Keratinocyte (primary cell): ENCODE results near the gene NEK6. TPM values are rescaled to one million over a fixed set of nuclear protein-coding genes. Genes with fewer than 3 reads are reported as not detected.

Experiments used
- DNase-seq: peaks from one replicate; pipeline ENCODE4 v3.0.0-alpha.2; 2011; ENCODE audit warnings: low read depth, missing footprints, low spot score
- FAIRE-seq: peaks from 2 replicates; lab custom pipeline; 2011; peaks lifted over from hg19 to GRCh38; lab: Jason Lieb, UNC
- H2AFZ ChIP-seq: 2 replicates; pipeline ENCODE4 v1.6.0; 2012; ENCODE audit warnings: low read length, control low read depth, inconsistent platforms; ENCODE audit not compliant: control insufficient read depth
- H3K27ac ChIP-seq: 2 replicates; pipeline ENCODE4 v1.5.1; 2011; ENCODE audit warnings: low read length; ENCODE audit not compliant: control insufficient read depth, insufficient read depth
- H3K27me3 ChIP-seq: 3 replicates; pipeline ENCODE4 v1.6.0; 2011; ENCODE audit warnings: low read length; ENCODE audit not compliant: control insufficient read depth, insufficient read depth; ENCODE audit errors: extremely low read depth
- H3K36me3 ChIP-seq, 2 experiments: 2 replicates in 1 of 2; 3 replicates in 1 of 2; pipeline ENCODE4 v1.5.1; 2011; ENCODE audit warnings: low read length in 2 of 2, mild to moderate bottlenecking in 1 of 2; ENCODE audit not compliant: control insufficient read depth in 2 of 2, insufficient read depth in 2 of 2; ENCODE audit errors: extremely low read depth in 1 of 2
- H3K4me1 ChIP-seq: 3 replicates; pipeline ENCODE4 v1.5.1; 2011; ENCODE audit warnings: low read length; ENCODE audit not compliant: control insufficient read depth, insufficient read depth; ENCODE audit errors: extremely low read depth
- H3K4me2 ChIP-seq: 3 replicates; pipeline ENCODE4 v1.6.0; 2011; ENCODE audit warnings: low read depth, low read length; ENCODE audit not compliant: control insufficient read depth, insufficient read depth; ENCODE audit errors: extremely low read depth
- H3K4me3 ChIP-seq, 3 experiments: fragments of 200-600 bp in 1 of 3; sonication (generic) in 1 of 3; 2 replicates in 2 of 3; 3 replicates in 1 of 3; pipeline ENCODE4 v1.5.1; 2011 to 2016; ENCODE audit warnings: low read length in 3 of 3, mild to moderate bottlenecking in 3 of 3, control low read depth in 2 of 3, inconsistent platforms in 1 of 3, low read depth in 1 of 3, mixed read lengths in 1 of 3, mixed run types in 1 of 3, moderate library complexity in 1 of 3; ENCODE audit not compliant: control insufficient read depth in 2 of 3, insufficient read depth in 2 of 3; ENCODE audit errors: extremely low read depth in 1 of 3
- H3K79me2 ChIP-seq: 2 replicates; pipeline ENCODE4 v1.6.0; 2012; ENCODE audit warnings: low read length; ENCODE audit not compliant: control insufficient read depth, insufficient read depth
- H3K9ac ChIP-seq: 3 replicates; pipeline ENCODE4 v1.6.0; 2011; ENCODE audit warnings: low read length; ENCODE audit not compliant: control insufficient read depth, insufficient read depth; ENCODE audit errors: extremely low read depth
- H3K9me1 ChIP-seq: 3 replicates; pipeline ENCODE4 v1.6.0; 2011; ENCODE audit warnings: low read length; ENCODE audit not compliant: control insufficient read depth, insufficient read depth; ENCODE audit errors: extremely low read depth
- H3K9me3 ChIP-seq: 2 replicates; pipeline ENCODE4 v1.5.1; 2012; ENCODE audit warnings: low read depth, low read length; ENCODE audit not compliant: control insufficient read depth
- H4K20me1 ChIP-seq: 3 replicates; pipeline ENCODE4 v1.6.0; 2011; ENCODE audit warnings: low read length; ENCODE audit not compliant: control insufficient read depth, insufficient read depth; ENCODE audit errors: extremely low read depth
- EZH2 ChIP-seq: IDR thresholded peaks from one replicate; pipeline ENCODE4 v1.6.1; 2012; ENCODE audit warnings: inconsistent platforms, mild to moderate bottlenecking, low read length, moderate library complexity
- dilution Hi-C: fragments of 300-500 bp; cut with MboI; formaldehyde crosslinking; loops from one replicate; pipeline ENCODE4 v1.7.0; 2020; ENCODE audit warnings: low sequenced_read_pairs; ENCODE audit not compliant: extremely low pct_ligation_motif_present
- polyA plus RNA-seq, 5 experiments: library from polyadenylated mRNA; depleted of rRNA in 3 of 5; stranded (reverse) in 3 of 5; stranded (forward) in 1 of 5; unstranded in 1 of 5; fragments of >200 nt; gene quantifications; 1 replicate in 1 of 5; 2 replicates in 3 of 5; 3 replicates in 1 of 5; pipeline versions ENCODE4 v1.2.1 to v1.2.3, GENCODE V29; 2011 to 2012; ENCODE audit warnings: missing spikeins in 2 of 5, low read depth in 1 of 5, low replicate concordance in 1 of 5
- TF ChIP-seq, protein P1 (sequence below), 3 experiments: IDR thresholded peaks in 1 of 3; conservative IDR thresholded peaks in 1 of 3; optimal IDR thresholded peaks in 1 of 3; 2 replicates in 2 of 3; 3 replicates in 1 of 3; pipeline versions ENCODE3 to v1.5.1; 2011; ENCODE audit warnings: low read length in 3 of 3, mild to moderate bottlenecking in 3 of 3, moderate library complexity in 2 of 3, control low read depth in 1 of 3, inconsistent platforms in 1 of 3; ENCODE audit not compliant: insufficient read depth in 2 of 3; ENCODE audit errors: extremely low read depth in 1 of 3

The NEK6 gene
- polyA plus RNA-seq, 1 donor (not counting 4 experiments of a cell fraction or from before 2014, with no cell fraction given) = 56.4 TPM

- no peak overlapping the region for H2AFZ ChIP-seq
- no peak for DNase-seq
- no peak overlapping the region for H3K27ac ChIP-seq
Measured at GRCh38 chr9:124272979-124273378, 15.2 kb downstream of the NEK6 start.

GRCh38 chr9:124273427-124274160, 15.8 kb downstream of the NEK6 start:
- Histone ChIP-seq H3K79me2 (peaks cover 97% of the 10 kb centered on the region), H3K4me3 (no peak overlapping the region), H3K4me1 (peaks cover 2% of the 10 kb centered on the region), H4K20me1 (peaks cover 13% of the 10 kb centered on the region), H3K9me1 (no peaks in the 10 kb centered on the region), H3K9ac (no peak overlapping the region), H3K9me3 (no peaks in the 10 kb centered on the region), H2AFZ (no peak overlapping the region), H3K27me3 (no peaks in the 10 kb centered on the region), H3K36me3 (peaks cover 7 to 17% of the 10 kb centered on the region in 2 experiments), H3K27ac (no peak overlapping the region), H3K4me2 (no peak overlapping the region)
- DNase-seq (no peak), FAIRE-seq (no peak)
- TF ChIP-seq, protein P1, sequence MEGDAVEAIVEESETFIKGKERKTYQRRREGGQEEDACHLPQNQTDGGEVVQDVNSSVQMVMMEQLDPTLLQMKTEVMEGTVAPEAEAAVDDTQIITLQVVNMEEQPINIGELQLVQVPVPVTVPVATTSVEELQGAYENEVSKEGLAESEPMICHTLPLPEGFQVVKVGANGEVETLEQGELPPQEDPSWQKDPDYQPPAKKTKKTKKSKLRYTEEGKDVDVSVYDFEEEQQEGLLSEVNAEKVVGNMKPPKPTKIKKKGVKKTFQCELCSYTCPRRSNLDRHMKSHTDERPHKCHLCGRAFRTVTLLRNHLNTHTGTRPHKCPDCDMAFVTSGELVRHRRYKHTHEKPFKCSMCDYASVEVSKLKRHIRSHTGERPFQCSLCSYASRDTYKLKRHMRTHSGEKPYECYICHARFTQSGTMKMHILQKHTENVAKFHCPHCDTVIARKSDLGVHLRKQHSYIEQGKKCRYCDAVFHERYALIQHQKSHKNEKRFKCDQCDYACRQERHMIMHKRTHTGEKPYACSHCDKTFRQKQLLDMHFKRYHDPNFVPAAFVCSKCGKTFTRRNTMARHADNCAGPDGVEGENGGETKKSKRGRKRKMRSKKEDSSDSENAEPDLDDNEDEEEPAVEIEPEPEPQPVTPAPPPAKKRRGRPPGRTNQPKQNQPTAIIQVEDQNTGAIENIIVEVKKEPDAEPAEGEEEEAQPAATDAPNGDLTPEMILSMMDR (optimal IDR thresholded peaks at IDR 0.05 in 1 of 3, IDR thresholded peaks at IDR 0.05 in 1 of 3, conservative IDR thresholded peaks at IDR 0.05 in 1 of 3; ENCODE audit: extremely low read depth in 1 of 3, insufficient read depth in 2 of 3, low read length in 3 of 3) = no peak
- no peak for TF ChIP-seq EZH2
- dilution Hi-C loops = no loop called here

More at GRCh38 chr9:124272979-124273378, 15.2 kb downstream of the NEK6 start:
- Histone ChIP-seq H3K9me1 (peaks cover 4% of the 10 kb centered on the region), H3K4me2 (no peak overlapping the region), H4K20me1 (peaks cover 13% of the 10 kb centered on the region), H3K4me3 (no peak overlapping the region), H3K9me3 (no peaks in the 10 kb centered on the region), H3K36me3 (peaks cover 7 to 21% of the 10 kb centered on the region in 2 experiments), H3K9ac (no peak overlapping the region), H3K4me1 (peaks cover 4% of the 10 kb centered on the region), H3K27me3 (no peaks in the 10 kb centered on the region), H3K79me2 (peaks cover 97% of the 10 kb centered on the region)
- dilution Hi-C loops = no loop called here
- no peak for TF ChIP-seq EZH2
- TF ChIP-seq, protein P1 (optimal IDR thresholded peaks at IDR 0.05 in 1 of 3, IDR thresholded peaks at IDR 0.05 in 1 of 3, conservative IDR thresholded peaks at IDR 0.05 in 1 of 3; ENCODE audit: extremely low read depth in 1 of 3, insufficient read depth in 2 of 3, low read length in 3 of 3) = no peak
- no peak for FAIRE-seq
